Type B pancreatic cell (in vitro differentiated cells): Measurements from ENCODE around the gene RNF11. TPM values are rescaled to one million over a fixed set of nuclear protein-coding genes. Genes with fewer than 3 reads are reported as not detected.
A peak's percentile ranks its signal among the peaks of the same experiment; 100 is the strongest.

Source experiments
- DNase-seq: peaks from one replicate; pipeline ENCODE4 v3.0.0; 2021; ENCODE audit warnings: mixed read lengths; ENCODE audit not compliant: unreplicated experiment; ENCODE audit errors: extremely low spot score
- H3K27ac Mint-ChIP-seq: 2 replicates; pipeline ENCODE4 v1.8.0; 2021; ENCODE audit warnings: mild to moderate bottlenecking, mixed read lengths
- H3K27me3 Mint-ChIP-seq: 2 replicates; pipeline ENCODE4 v1.8.0; 2021; ENCODE audit warnings: mixed read lengths
- H3K36me3 Mint-ChIP-seq: 2 replicates; pipeline ENCODE4 v1.8.0; 2021; ENCODE audit warnings: mixed read lengths
- H3K4me1 Mint-ChIP-seq: one replicate; pipeline ENCODE4 v1.8.0; 2021; ENCODE audit warnings: mixed read lengths; ENCODE audit not compliant: unreplicated experiment
- H3K4me3 Mint-ChIP-seq: 2 replicates; pipeline ENCODE4 v1.8.0; 2021; ENCODE audit warnings: mild to moderate bottlenecking, mixed read lengths
- H3K9me3 Mint-ChIP-seq: 2 replicates; pipeline ENCODE4 v1.8.0; 2021; ENCODE audit warnings: mixed read lengths
- total RNA-seq: library from RNA; stranded (reverse); gene quantifications from 2 replicates; pipeline ENCODE4 v1.2.1, GENCODE V29; 2021; ENCODE audit warnings: low replicate concordance
- TF ChIP-seq, protein P1 (sequence below): fragments of 200-600 bp; sonication (generic); conservative IDR thresholded peaks from 2 replicates; pipeline ENCODE4 v1.5.0; 2021; ENCODE audit warnings: antibody characterized with exemption, mild to moderate bottlenecking

The RNF11 gene
- total RNA-seq, 1 donor from 2014 or later = 61.8 TPM

DNA sequence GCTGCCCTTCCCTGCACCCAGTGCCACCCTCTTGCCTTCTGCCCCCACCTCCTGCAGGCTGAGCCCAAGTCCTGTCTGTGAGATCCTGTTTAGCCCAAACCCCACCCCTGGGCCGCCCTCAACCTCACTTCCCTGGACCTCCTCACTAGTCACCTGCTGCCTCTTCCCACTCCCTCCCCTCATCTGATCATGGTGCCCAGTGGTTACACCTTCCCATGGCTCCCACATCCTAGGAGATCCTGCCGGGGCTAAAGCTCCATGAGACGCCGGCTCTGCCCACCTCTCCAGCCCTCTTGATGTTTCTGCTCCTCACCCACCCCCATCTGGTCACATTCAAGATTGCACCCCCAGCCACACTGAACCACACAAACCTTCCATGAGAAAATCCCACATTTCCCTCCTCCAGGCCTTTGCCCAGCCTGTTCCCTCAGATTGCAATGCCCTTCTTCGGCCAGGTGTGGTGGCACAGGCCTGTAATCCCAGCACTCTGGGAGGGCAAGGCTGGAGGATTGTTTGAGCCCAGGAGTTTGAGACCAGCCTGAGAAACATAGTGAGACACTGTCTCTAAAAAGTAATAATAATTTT is 77.3 kb downstream of the RNF11 start:
- Mint-ChIP-seq H3K4me1 (peaks cover 33% of the 10 kb centered on the region), H3K27ac (peak overlapping the region; percentile 46), H3K27me3 (no peaks in the 10 kb centered on the region), H3K9me3 (no peaks in the 10 kb centered on the region), H3K36me3 (no peaks in the 10 kb centered on the region), H3K4me3 (no peak overlapping the region)
- TF ChIP-seq, protein P1, sequence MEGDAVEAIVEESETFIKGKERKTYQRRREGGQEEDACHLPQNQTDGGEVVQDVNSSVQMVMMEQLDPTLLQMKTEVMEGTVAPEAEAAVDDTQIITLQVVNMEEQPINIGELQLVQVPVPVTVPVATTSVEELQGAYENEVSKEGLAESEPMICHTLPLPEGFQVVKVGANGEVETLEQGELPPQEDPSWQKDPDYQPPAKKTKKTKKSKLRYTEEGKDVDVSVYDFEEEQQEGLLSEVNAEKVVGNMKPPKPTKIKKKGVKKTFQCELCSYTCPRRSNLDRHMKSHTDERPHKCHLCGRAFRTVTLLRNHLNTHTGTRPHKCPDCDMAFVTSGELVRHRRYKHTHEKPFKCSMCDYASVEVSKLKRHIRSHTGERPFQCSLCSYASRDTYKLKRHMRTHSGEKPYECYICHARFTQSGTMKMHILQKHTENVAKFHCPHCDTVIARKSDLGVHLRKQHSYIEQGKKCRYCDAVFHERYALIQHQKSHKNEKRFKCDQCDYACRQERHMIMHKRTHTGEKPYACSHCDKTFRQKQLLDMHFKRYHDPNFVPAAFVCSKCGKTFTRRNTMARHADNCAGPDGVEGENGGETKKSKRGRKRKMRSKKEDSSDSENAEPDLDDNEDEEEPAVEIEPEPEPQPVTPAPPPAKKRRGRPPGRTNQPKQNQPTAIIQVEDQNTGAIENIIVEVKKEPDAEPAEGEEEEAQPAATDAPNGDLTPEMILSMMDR = peak; percentile 49
- no peak for DNase-seq

DNA sequence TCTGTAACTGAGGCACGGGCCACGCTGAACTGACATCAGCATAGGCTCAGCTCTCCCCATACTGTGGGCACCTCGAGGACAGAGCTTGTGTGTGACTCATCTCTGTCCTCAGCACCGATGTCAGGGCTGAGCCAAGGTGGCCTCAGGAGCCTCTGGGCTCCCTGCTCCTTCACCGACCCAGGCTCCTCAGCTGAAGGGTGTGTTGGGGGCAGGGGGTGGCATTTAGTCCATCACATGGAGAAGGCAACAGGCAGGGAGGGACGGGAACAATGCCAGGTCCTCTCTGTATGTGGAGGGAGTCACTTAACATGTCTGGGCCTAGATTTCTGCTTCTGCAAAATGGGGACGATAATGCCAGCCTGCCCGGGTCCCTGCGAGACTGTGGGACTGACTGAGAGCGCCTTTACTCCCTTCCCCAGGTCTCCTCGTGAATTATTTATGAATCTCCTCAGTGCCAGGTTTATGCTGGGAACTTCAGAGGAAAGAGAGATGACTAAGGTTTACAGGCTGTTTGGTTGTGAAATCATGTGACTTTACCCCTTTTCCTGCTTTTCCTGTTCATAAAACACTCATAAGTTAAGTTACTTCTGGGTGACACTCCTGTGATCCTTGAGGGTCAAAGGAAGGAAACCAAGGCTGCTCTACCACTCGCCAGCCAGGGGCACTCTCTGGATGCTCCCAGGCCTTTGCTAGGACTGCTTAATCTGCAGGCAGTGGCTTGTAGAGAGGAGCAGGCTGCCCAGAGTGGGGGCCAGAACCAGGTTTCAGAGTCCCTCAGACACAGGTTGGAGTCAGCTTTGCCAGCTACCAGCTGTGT is 78.1 kb downstream of the RNF11 start:
- H3K27me3 Mint-ChIP-seq = no peaks in the 10 kb centered on the region
- TF ChIP-seq, protein P1 = no peak
- no peaks in the 10 kb centered on the region for H3K9me3 Mint-ChIP-seq
- no peak for DNase-seq
- H3K4me3 Mint-ChIP-seq = peak overlapping the region; percentile 64
- H3K4me1 Mint-ChIP-seq = peaks cover 33% of the 10 kb centered on the region
- H3K36me3 Mint-ChIP-seq = no peaks in the 10 kb centered on the region
- H3K27ac Mint-ChIP-seq = peak overlapping the region; percentile 83

DNA sequence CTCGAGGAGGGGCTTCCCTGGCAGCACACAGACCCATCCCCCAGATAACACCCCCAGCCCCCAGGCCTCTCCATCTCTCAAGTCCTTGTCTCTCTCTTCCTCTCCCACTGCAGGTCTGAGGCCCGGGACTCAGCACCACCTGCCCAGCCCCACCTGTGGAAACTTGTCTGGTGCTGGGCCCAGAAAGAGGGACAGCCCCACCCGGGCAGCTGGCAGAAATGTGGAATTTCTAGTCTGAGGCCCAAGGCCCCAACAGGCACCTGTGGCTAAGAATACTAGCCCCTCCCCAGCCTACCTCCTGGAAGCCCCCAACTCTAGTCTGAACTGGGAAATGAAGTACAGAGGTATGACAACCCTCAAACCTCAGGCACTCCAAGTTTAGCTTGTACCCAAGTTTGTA is 78.9 kb downstream of the RNF11 start:
- Mint-ChIP-seq H3K4me3 (peak overlapping the region; percentile 67), H3K4me1 (peaks cover 33% of the 10 kb centered on the region), H3K27me3 (no peaks in the 10 kb centered on the region), H3K9me3 (no peaks in the 10 kb centered on the region), H3K36me3 (no peaks in the 10 kb centered on the region), H3K27ac (peak overlapping the region; percentile 86)
- no peak for DNase-seq
- TF ChIP-seq, protein P1 = no peak

DNA sequence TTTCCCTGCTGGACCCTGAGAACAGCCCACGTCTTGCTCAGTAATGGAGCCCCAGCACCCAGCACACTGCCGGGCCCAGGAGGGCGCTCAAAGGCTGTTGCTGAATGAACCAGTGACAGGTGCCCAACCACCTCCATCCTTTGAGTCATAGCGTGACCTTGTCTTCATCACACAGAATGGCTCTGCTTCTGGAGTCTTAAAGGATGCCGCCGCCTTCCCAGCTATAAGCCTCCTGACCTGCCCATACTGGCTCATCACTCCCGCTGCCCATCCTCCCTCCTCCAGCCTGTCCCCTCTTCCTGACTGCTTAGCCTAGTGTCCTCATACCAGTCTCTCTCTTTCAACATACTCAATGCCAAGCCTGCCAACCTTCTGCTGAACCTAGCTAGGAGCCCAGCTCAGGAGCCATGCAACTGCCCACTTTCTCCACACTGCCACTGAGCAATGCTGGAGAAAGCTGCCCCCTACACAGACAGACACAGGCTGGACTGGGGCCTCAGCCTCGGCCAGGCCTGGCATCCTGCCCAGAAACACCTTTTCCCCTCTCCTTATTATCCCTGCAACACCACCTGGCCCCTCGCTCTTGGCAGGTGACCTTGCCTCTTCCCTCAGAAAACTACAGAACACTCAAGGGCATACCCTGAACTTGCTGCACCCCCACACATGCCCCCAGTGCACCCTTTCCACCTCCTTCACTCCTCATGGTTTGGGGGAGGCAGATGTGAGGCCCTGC is 80.2 kb downstream of the RNF11 start:
- Mint-ChIP-seq H3K4me1 (peaks cover 27% of the 10 kb centered on the region), H3K4me3 (no peak overlapping the region), H3K36me3 (no peaks in the 10 kb centered on the region), H3K27ac (peak overlapping the region; percentile 42), H3K27me3 (no peaks in the 10 kb centered on the region), H3K9me3 (no peaks in the 10 kb centered on the region)
- DNase-seq = no peak
- TF ChIP-seq, protein P1 = no peak

DNA sequence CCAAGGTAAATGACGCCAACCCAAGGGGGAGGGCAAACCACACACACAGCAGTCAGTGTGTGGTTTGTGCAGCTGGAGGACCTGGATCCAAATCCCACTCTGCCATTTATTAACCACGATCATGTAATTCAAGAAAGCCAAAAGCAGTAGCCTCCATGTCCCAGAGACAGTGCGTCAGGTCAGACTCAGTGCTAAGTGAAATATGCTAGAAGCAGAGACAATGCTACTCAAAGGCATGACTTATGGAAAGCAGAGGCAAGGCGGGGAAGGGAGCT is 80.7 kb downstream of the RNF11 start:
- TF ChIP-seq, protein P1 = no peak
- H3K27ac Mint-ChIP-seq = no peak overlapping the region
- no peaks in the 10 kb centered on the region for H3K9me3 Mint-ChIP-seq
- peaks cover 27% of the 10 kb centered on the region for H3K4me1 Mint-ChIP-seq
- no peaks in the 10 kb centered on the region for H3K36me3 Mint-ChIP-seq
- no peaks in the 10 kb centered on the region for H3K27me3 Mint-ChIP-seq
- H3K4me3 Mint-ChIP-seq = no peak overlapping the region
- DNase-seq = no peak
